Neural cell (in vitro differentiated cells): ENCODE measurements around the gene AGFG2.

Source experiments
- EP300 ChIP-seq: fragments of 450-650 bp; conservative IDR thresholded peaks from 2 replicates; pipeline ENCODE4 v1.6.1; 2014; ENCODE audit warnings: antibody characterized with exemption, mild to moderate bottlenecking, moderate library complexity; ENCODE audit not compliant: poor library complexity, severe bottlenecking
- EZH2 ChIP-seq: fragments of 200-600, 300-800 bp; shearing (Covaris generic), sonication (generic); IDR thresholded peaks from 2 replicates; pipeline ENCODE4 v1.6.1; 2014; ENCODE audit warnings: antibody characterized with exemption, low read length, borderline replicate concordance, mild to moderate bottlenecking; ENCODE audit not compliant: insufficient read depth, poor library complexity, severe bottlenecking
- SMC3 ChIP-seq: fragments of 450-650 bp; conservative IDR thresholded peaks from 2 replicates; pipeline ENCODE4 v1.6.1; 2014; ENCODE audit warnings: antibody characterized with exemption, mild to moderate bottlenecking, moderate library complexity; ENCODE audit not compliant: poor library complexity
- TF ChIP-seq, protein P1 (sequence below): fragments of 450-650 bp; IDR thresholded peaks from 2 replicates; pipeline ENCODE4 v1.5.1; 2014; ENCODE audit warnings: antibody characterized with exemption, mild to moderate bottlenecking, moderate library complexity; ENCODE audit not compliant: poor library complexity, severe bottlenecking

DNA sequence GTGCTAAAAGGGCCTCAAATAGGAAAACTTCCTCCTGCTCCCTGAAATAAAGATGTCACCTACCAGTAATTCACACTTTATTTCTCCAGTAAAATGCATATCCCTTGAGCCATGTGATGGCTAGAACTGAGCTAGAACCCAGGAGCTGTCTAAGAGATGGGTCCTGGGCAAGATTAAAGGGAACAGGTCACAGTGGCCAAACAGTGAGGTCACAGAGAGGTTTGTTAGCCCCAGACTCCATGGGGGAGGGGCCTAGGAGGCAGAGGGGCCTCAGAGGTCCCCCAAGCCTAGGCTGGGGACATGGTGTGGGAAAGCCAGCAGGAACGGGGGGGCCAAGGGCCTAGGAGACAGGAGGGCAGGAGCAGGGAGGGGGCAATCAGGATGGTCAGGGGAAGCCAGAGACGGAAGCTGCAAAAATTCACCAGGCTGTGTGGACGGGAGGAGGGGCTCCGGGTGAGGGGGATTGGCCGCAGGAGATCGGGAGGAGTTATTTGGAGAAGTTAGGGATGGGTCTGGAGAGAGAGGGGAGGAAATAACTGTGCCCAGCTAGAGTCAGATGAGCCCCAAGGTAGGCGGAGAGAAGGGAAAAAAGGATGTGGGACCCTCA, 50.4 kb downstream of the AGFG2 start:
- TF ChIP-seq EZH2 (no peak), EP300 (no peak), SMC3 (no peak)
- TF ChIP-seq, protein P1, sequence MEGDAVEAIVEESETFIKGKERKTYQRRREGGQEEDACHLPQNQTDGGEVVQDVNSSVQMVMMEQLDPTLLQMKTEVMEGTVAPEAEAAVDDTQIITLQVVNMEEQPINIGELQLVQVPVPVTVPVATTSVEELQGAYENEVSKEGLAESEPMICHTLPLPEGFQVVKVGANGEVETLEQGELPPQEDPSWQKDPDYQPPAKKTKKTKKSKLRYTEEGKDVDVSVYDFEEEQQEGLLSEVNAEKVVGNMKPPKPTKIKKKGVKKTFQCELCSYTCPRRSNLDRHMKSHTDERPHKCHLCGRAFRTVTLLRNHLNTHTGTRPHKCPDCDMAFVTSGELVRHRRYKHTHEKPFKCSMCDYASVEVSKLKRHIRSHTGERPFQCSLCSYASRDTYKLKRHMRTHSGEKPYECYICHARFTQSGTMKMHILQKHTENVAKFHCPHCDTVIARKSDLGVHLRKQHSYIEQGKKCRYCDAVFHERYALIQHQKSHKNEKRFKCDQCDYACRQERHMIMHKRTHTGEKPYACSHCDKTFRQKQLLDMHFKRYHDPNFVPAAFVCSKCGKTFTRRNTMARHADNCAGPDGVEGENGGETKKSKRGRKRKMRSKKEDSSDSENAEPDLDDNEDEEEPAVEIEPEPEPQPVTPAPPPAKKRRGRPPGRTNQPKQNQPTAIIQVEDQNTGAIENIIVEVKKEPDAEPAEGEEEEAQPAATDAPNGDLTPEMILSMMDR = no peak
